ENCODE results near the gene INTS11. TPM values are rescaled to one million over a fixed set of nuclear protein-coding genes. Genes with fewer than 3 reads are reported as not detected.

The INTS11 gene
- total and polyA plus RNA-seq, 2 of the 13 experiments (the other 11 are each of a cell fraction or from before 2014, with no cell fraction given) = 52.8 to 94.8 TPM

GRCh38 chr1:1273209-1273511 lies 51.3 kb downstream of the INTS11 start (continued):
- 0 out of 2 replicates have a peak, but pooled peaks have one; percentile 23 for TF ChIP-seq ZNF235 (CRISPR knock-in tag; IDR thresholded peaks at IDR 0.05; ENCODE audit: borderline replicate concordance)
- TF ChIP-seq HOXA5 (CRISPR knock-in tag; IDR thresholded peaks at IDR 0.05) = 0 out of 2 replicates have a peak, but pooled peaks have one; percentile 28
- TF ChIP-seq, protein P1, sequence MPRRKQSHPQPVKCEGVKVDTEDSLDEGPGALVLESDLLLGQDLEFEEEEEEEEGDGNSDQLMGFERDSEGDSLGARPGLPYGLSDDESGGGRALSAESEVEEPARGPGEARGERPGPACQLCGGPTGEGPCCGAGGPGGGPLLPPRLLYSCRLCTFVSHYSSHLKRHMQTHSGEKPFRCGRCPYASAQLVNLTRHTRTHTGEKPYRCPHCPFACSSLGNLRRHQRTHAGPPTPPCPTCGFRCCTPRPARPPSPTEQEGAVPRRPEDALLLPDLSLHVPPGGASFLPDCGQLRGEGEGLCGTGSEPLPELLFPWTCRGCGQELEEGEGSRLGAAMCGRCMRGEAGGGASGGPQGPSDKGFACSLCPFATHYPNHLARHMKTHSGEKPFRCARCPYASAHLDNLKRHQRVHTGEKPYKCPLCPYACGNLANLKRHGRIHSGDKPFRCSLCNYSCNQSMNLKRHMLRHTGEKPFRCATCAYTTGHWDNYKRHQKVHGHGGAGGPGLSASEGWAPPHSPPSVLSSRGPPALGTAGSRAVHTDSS (CRISPR knock-in tag; conservative IDR thresholded peaks at IDR 0.05) = no peak
- no peak for TF ChIP-seq KDM1A (CRISPR knock-in tag; IDR thresholded peaks at IDR 0.05)
- TF ChIP-seq ZNF430 (CRISPR knock-in tag; IDR thresholded peaks at IDR 0.05) = 0 out of 2 replicates have a peak, but pooled peaks have one; percentile 27

DNA sequence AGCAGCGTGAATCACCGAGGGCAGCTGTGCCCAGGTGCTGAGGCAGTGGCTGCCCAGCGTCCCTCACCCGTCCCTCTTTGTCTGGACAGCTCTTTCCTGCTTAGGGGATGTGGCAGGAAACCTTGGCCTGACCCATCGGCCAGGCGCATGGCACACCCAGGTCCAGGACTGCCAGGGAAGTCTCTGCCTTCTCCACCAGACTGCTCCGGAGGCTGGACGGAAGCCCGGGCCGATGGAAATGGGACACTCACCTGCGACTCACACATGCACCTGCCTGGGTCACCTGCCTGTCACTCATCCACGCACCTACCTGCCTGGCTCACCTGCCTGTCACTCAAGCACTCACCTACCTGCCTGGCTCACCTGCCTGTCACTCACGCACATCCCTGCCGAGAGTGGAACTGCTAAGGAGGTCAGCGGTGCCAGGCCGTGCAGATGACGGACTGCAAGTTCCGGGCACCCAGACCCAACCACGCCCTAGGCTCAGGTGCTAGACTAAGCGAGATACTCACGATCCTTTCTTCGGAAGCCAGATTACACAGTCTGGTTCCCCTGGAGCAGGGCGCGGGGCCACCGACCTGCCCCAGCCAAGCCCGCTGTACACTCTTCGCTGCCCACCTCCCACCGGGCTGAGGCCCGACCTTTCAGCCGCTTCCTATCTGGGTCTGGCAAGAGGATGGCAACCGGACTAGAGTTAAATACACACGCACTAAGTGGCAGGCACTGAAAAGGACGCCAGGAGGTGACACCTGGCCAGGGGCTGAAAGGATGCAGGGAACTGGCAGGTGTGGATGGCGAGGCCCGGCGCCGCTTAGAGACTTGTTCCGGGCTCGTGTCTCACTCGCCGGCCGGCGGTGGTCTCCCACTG lies 51.9 kb downstream of the INTS11 start:
- ChIA-PET POLR2A (interaction anchor here (1.1 to 2.1 kb wide), 5 partner anchors 9 to 235 kb away, joined by 3 to 11 read pairs (median 5); no protein-coding TSS in a partner anchor), CTCF (ENCODE audit: low intra/inter-chr PET ratio, low total read pairs) (no interaction called here)
- Histone ChIP-seq H2AFZ (ENCODE audit: low read length) (no peak overlapping the region), H3K36me3 (replicated peaks in 1 of 2; ENCODE audit: control insufficient read depth in 1 of 2, insufficient read depth in 2 of 2, low read length in 2 of 2) (peaks cover 5 to 16% of the 10 kb centered on the region in 2 experiments; a peak in 2 of 5 replicates), H3K4me1 (ENCODE audit: insufficient read depth, low read length) (peaks cover 46% of the 10 kb centered on the region), H3K4me2 (ENCODE audit: low read depth, low read length) (peak overlapping the region; percentile 94), H3K79me2 (ENCODE audit: insufficient read depth, low read length) (peaks cover 42% of the 10 kb centered on the region), H3K9me3 (ENCODE audit: low read length) (no peaks in the 10 kb centered on the region), H3K4me3 (replicated peaks in 1 of 3; ENCODE audit: insufficient read depth in 1 of 3, low read depth in 2 of 3, low read length in 3 of 3) (peak overlapping the region; percentile 76 to 89 (median 82)), H3K27ac (ENCODE audit: extremely low read length, insufficient read depth, low read length) (peak overlapping the region; percentile 64), H3K9ac (ENCODE audit: insufficient read depth, low read depth, low read length) (peak overlapping the region; percentile 94), H4K20me1 (ENCODE audit: insufficient read depth, low read length) (peaks cover 21% of the 10 kb centered on the region; the same call in 1 of the 2 replicates), H3K27me3 (ENCODE audit: control insufficient read depth in 1 of 2, insufficient read depth in 2 of 2, low read length in 2 of 2) (no peaks in the 10 kb centered on the region; a peak in 1 of 5 replicates)
- BruUV-seq (replicated peaks) = TSS peak; percentile 53
- no peak for FAIRE-seq
- no peak for DNase-seq (ENCODE audit: low spot score)
- in situ Hi-C loops (cut with HindIII; ENCODE audit: extremely low pct_ligation_motif_present, low pct_unique_long_range_greater_than_20kb) (no loop called here), intact Hi-C loops (cut with micrococcal nuclease; ENCODE audit: unreplicated experiment) (no loop called here)
- ATAC-seq = no peak
- WGBS (ENCODE audit: low lambda C conversion rate) = 13% methylated on average over 35 of the region's 43 CpGs
- no peak for TF ChIP-seq SOX13 (IDR thresholded peaks at IDR 0.05)
- TF ChIP-seq SOX13 (CRISPR knock-in tag; conservative IDR thresholded peaks at IDR 0.05 in 1 of 2, IDR thresholded peaks at IDR 0.05 in 1 of 2) = no peak
- TF ChIP-seq ZKSCAN1 (IDR thresholded peaks at IDR 0.05; ENCODE audit: low read length) = no peak
- no peak for TF ChIP-seq GFI1 (CRISPR knock-in tag; IDR thresholded peaks at IDR 0.05; ENCODE audit: borderline replicate concordance)
- TF ChIP-seq ZFP91 (CRISPR knock-in tag; IDR thresholded peaks at IDR 0.05; ENCODE audit: borderline replicate concordance) = peak; percentile 36; the same call in 1 of the 2 replicates
- TF ChIP-seq ZBTB7B (CRISPR knock-in tag; IDR thresholded peaks at IDR 0.05) = no peak
